Fibroblast of lung (primary cell): Measurements from ENCODE around the gene FMN1.

Source experiments
- CTCF ChIP-seq, 2 donors: IDR thresholded peaks in 1 of 2; conservative IDR thresholded peaks in 1 of 2; 1 replicate in 1 of 2; 2 replicates in 1 of 2; pipeline ENCODE4 v1.5.1; 2011 to 2012; ENCODE audit warnings: low read length in 2 of 2, control low read depth in 1 of 2, inconsistent platforms in 1 of 2, low read depth in 1 of 2, mild to moderate bottlenecking in 1 of 2
- EZH2 ChIP-seq: IDR thresholded peaks from 2 replicates; pipeline ENCODE4 v1.5.1; 2012; ENCODE audit warnings: low read length, control low read depth, mild to moderate bottlenecking; ENCODE audit errors: missing control alignments

- no peak for TF ChIP-seq EZH2
- TF ChIP-seq CTCF (conservative IDR thresholded peaks at IDR 0.05 in 1 of 2, IDR thresholded peaks at IDR 0.05 in 1 of 2; ENCODE audit: low read depth in 1 of 2, low read length in 2 of 2), result no peak
These were observed 306.2 kb downstream of the FMN1 start for GRCh38 chr15:32888221-32888761.
